SK-N-SH (cell line): ENCODE data around the gene ANP32A. TPM values are rescaled to one million over a fixed set of nuclear protein-coding genes. Genes with fewer than 3 reads are reported as not detected.

Experiments used
- CTCF ChIA-PET: fragments of 300-600, 350-600 bp; formaldehyde crosslinking; extraction: SDS; loops from one replicate; lab custom pipeline; 2021; lab: Yijun Ruan, JAX
- POLR2A ChIA-PET: fragments of 350-600 bp; sonication (Branson Sonifier 250); formaldehyde crosslinking; extraction: SDS; loops from one replicate; lab custom pipeline; 2020; ENCODE audit warnings: antibody characterized with exemption, inconsistent platforms; lab: Yijun Ruan, JAX
- DNase-seq: peaks from one replicate; pipeline ENCODE4 v3.0.0; 2012
- H2AFZ ChIP-seq: fragments of 200-600 bp; sonication (generic); 2 replicates; pipeline ENCODE4 v1.8.1; 2016; ENCODE audit warnings: antibody characterized with exemption, mild to moderate bottlenecking, low read depth
- H3F3A ChIP-seq: fragments of 200-600 bp; sonication (generic); replicated peaks from 2 replicates; pipeline ENCODE3; 2016; ENCODE audit warnings: antibody characterized with exemption, mild to moderate bottlenecking; ENCODE audit not compliant: insufficient read depth
- H3K27ac ChIP-seq, 2 experiments: fragments of 200-500 bp in 1 of 2; fragments of 200-600 bp in 1 of 2; sonication (Bioruptor generic) in 1 of 2; sonication (generic), shearing (Covaris generic) in 1 of 2; 2 replicates each; pipeline versions ENCODE4 v1.5.1 to v1.6.1; 2014 to 2016; ENCODE audit warnings: low read depth in 2 of 2, inconsistent platforms in 1 of 2, low read length in 1 of 2, mild to moderate bottlenecking in 1 of 2, mixed read lengths in 1 of 2
- H3K27me3 ChIP-seq: fragments of 200-600 bp; sonication (generic), shearing (Covaris generic); 2 replicates; pipeline ENCODE4 v1.6.1; 2016; ENCODE audit warnings: mixed run types; ENCODE audit not compliant: insufficient read depth
- H3K36me3 ChIP-seq, 2 experiments: fragments of 200-500 bp in 1 of 2; fragments of 200-600 bp in 1 of 2; sonication (Bioruptor generic) in 1 of 2; sonication (generic) in 1 of 2; replicated peaks in 1 of 2; 2 replicates each; pipeline versions ENCODE3 to v1.5.1; 2014 to 2016; ENCODE audit warnings: low read length in 1 of 2, mild to moderate bottlenecking in 1 of 2; ENCODE audit not compliant: insufficient read depth in 2 of 2, control insufficient read depth in 1 of 2
- H3K4me1 ChIP-seq, 2 experiments: fragments of 200-500 bp in 1 of 2; fragments of 200-600 bp in 1 of 2; sonication (Bioruptor generic) in 1 of 2; sonication (generic), shearing (Covaris generic) in 1 of 2; 2 replicates each; pipeline versions ENCODE4 v1.5.1 to v1.6.1; 2014 to 2016; ENCODE audit warnings: low read depth in 1 of 2, low read length in 1 of 2, mixed run types in 1 of 2; ENCODE audit not compliant: insufficient read depth in 2 of 2, control insufficient read depth in 1 of 2
- H3K4me2 ChIP-seq: fragments of 200-600 bp; sonication (generic), shearing (Covaris generic); 2 replicates; pipeline ENCODE4 v1.6.1; 2017; ENCODE audit warnings: mixed run types
- H3K4me3 ChIP-seq, 2 experiments: fragments of 200-500 bp in 1 of 2; fragments of 200-600 bp in 1 of 2; sonication (Bioruptor generic) in 1 of 2; sonication (generic), shearing (Covaris generic) in 1 of 2; 2 replicates each; pipeline versions ENCODE4 v1.5.1 to v1.8.1; 2014 to 2016; ENCODE audit warnings: low read depth in 2 of 2, inconsistent platforms in 1 of 2, low read length in 1 of 2, mild to moderate bottlenecking in 1 of 2, mixed read lengths in 1 of 2, moderate library complexity in 1 of 2
- H3K79me2 ChIP-seq: fragments of 200-600 bp; sonication (generic); 2 replicates; pipeline ENCODE4 v1.8.1; 2017; ENCODE audit warnings: mild to moderate bottlenecking; ENCODE audit not compliant: insufficient read depth
- H3K9ac ChIP-seq: fragments of 200-600 bp; sonication (generic); 2 replicates; pipeline ENCODE4 v1.6.1; 2017; ENCODE audit warnings: mixed run types
- H3K9me2 ChIP-seq: fragments of 200-600 bp; sonication (generic); 2 replicates; pipeline ENCODE4 v1.6.1; 2017; ENCODE audit warnings: mixed run types
- H3K9me3 ChIP-seq: fragments of 200-600 bp; sonication (generic); 2 replicates; pipeline ENCODE4 v1.6.1; 2017; ENCODE audit warnings: mixed run types, mild to moderate bottlenecking, moderate library complexity
- H4K20me1 ChIP-seq: fragments of 200-600 bp; sonication (generic); 2 replicates; pipeline ENCODE4 v1.6.1; 2017; ENCODE audit warnings: mild to moderate bottlenecking, mixed run types; ENCODE audit not compliant: insufficient read depth
- CHD2 ChIP-seq: fragments of 150-350 bp; IDR thresholded peaks from 2 replicates; pipeline ENCODE4 v1.6.1; 2018; ENCODE audit warnings: low read length; ENCODE audit not compliant: partially characterized antibody
- FOXJ3 ChIP-seq: sonication (generic); formaldehyde crosslinking; IDR thresholded peaks from 2 replicates; pipeline ENCODE4 v1.5.1; 2020; ENCODE audit warnings: mild to moderate bottlenecking, missing genetic modification reagents
- FOXM1 ChIP-seq: IDR thresholded peaks from 2 replicates; pipeline ENCODE4 v1.4.0; 2012; ENCODE audit warnings: low read depth, mild to moderate bottlenecking
- GABPA ChIP-seq: IDR thresholded peaks from 2 replicates; pipeline ENCODE4 v1.4.0; 2012; ENCODE audit warnings: low read depth, mild to moderate bottlenecking
- JUND ChIP-seq: IDR thresholded peaks from 2 replicates; pipeline ENCODE4 v1.4.0; 2012
- MXI1 ChIP-seq: IDR thresholded peaks from 2 replicates; pipeline ENCODE4 v1.6.1; 2012; ENCODE audit warnings: mild to moderate bottlenecking, low read depth, low read length, improper control_type of control experiment
- SIN3A ChIP-seq: IDR thresholded peaks from 2 replicates; pipeline ENCODE4 v1.6.1; 2012; ENCODE audit warnings: low read depth, mild to moderate bottlenecking, low read length, moderate library complexity, borderline replicate concordance
- SMC3 ChIP-seq: IDR thresholded peaks from 2 replicates; pipeline ENCODE4 v1.6.1; 2012; ENCODE audit warnings: low read depth, low read length, improper control_type of control experiment
- TCF12 ChIP-seq: IDR thresholded peaks from 2 replicates; pipeline ENCODE4 v1.4.0; 2012
- YY1 ChIP-seq: IDR thresholded peaks from 2 replicates; pipeline ENCODE4 v1.4.0; 2012; ENCODE audit warnings: low read depth, mild to moderate bottlenecking
- WGBS: methylation state at CpG from one replicate; pipeline ENCODE4 v1.1.6; 2017; ENCODE audit warnings: low lambda C conversion rate; 5-methylcytosine and 5-hydroxymethylcytosine counted together
- polyA plus RNA-seq, 3 experiments: library from polyadenylated mRNA; depleted of rRNA; stranded (reverse); fragments of >200 nt; gene quantifications; 2 replicates each; pipeline ENCODE4 v1.2.3, GENCODE V29; 2012
- TF ChIP-seq, protein P1 (sequence below): IDR thresholded peaks from 2 replicates; pipeline ENCODE4 v1.4.0; 2012; ENCODE audit warnings: low read depth

The ANP32A gene
- polyA plus RNA-seq, 1 of the 3 experiments (the other 2 are of a cell fraction), result 58.4 TPM

DNA sequence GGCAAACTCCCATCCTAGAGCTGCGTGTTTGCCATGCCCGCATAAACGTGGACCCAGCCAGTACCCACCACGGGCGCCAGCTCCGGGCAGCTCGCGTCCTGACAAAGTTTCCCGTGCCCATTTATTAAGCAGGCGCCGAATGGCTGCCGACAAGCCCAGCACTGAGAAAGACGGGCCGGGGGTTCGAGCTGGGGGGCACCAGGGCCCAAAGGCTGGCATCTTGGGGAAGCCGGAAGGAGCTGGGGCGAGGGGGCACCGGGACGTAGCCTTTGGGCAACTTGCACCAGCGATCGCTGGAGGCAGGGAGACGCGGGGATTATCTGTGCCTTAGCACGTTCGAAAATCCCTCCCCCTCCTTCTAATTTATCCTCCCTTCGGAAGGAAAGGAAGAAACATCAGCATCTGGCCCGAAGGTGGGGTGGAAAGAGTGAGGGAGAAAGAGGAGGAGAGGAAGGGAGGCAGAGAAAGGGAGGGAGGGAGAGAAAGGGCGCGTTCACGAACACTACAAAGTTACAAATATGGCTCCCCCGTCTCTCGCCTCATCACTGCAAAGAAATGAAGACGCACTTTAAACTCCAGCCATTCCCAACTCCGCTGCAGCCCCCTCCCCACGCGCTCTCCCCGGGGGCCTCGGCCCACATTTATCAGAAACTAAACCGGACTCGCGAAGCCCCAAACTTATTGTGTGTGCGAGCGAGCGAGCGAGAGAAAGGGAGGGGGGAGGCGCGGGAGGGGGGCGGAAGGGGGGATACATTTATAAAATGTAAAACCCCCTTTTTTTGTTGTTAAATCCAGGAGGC lies 1.0 kb downstream of the ANP32A start:
- Histone ChIP-seq H3F3A (peaks cover 3% of the 10 kb centered on the region), H3K27ac (peak overlapping the region; percentile 87 to 98), H3K79me2 (peaks cover 69% of the 10 kb centered on the region), H2AFZ (peak overlapping the region; percentile 83), H3K4me1 (peaks cover 0 to 25% of the 10 kb centered on the region in 2 experiments), H3K4me3 (peak overlapping the region; percentile 89 to 92), H3K27me3 (no peaks in the 10 kb centered on the region), H3K9me2 (no peaks in the 10 kb centered on the region), H3K36me3 (peaks cover 0 to 4% of the 10 kb centered on the region in 2 experiments), H4K20me1 (peaks cover 4% of the 10 kb centered on the region; the same call in 1 of the 2 replicates), H3K9me3 (no peaks in the 10 kb centered on the region), H3K4me2 (peak overlapping the region; percentile 92), H3K9ac (peak overlapping the region; percentile 96)
- TF ChIP-seq FOXM1, result no peak
- TF ChIP-seq TCF12, result peak; percentile 14; the same call in 1 of the 2 replicates
- peak; percentile 16 for TF ChIP-seq CHD2
- TF ChIP-seq, protein P1, sequence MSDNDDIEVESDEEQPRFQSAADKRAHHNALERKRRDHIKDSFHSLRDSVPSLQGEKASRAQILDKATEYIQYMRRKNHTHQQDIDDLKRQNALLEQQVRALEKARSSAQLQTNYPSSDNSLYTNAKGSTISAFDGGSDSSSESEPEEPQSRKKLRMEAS, result 0 out of 2 replicates have a peak, but pooled peaks have one; percentile 18
- no peak for TF ChIP-seq JUND
- TF ChIP-seq GABPA, result no peak
- TF ChIP-seq FOXJ3, result no peak
- TF ChIP-seq MXI1, result peak; percentile 9; the same call in 1 of the 2 replicates
- 0 out of 2 replicates have a peak, but pooled peaks have one; percentile 19 for TF ChIP-seq SIN3A
- peak; percentile 68; the same call in 1 of the 2 replicates for TF ChIP-seq YY1
- CTCF ChIA-PET, result interaction anchor here (0.9 to 1.3 kb wide), 3 partner anchors 88 to 513 kb away, joined by 3 to 4 read pairs (median 3); no protein-coding TSS in a partner anchor
- peak; percentile 56 for DNase-seq
- POLR2A ChIA-PET, result interaction anchor here (0.6 to 1.2 kb wide), 3 partner anchors 14 to 542 kb away, joined by 3 to 8 read pairs (median 5); partner anchors contain the start of gene FEM1B
- 2% methylated on average over 36 of the region's 48 CpGs for WGBS

DNA sequence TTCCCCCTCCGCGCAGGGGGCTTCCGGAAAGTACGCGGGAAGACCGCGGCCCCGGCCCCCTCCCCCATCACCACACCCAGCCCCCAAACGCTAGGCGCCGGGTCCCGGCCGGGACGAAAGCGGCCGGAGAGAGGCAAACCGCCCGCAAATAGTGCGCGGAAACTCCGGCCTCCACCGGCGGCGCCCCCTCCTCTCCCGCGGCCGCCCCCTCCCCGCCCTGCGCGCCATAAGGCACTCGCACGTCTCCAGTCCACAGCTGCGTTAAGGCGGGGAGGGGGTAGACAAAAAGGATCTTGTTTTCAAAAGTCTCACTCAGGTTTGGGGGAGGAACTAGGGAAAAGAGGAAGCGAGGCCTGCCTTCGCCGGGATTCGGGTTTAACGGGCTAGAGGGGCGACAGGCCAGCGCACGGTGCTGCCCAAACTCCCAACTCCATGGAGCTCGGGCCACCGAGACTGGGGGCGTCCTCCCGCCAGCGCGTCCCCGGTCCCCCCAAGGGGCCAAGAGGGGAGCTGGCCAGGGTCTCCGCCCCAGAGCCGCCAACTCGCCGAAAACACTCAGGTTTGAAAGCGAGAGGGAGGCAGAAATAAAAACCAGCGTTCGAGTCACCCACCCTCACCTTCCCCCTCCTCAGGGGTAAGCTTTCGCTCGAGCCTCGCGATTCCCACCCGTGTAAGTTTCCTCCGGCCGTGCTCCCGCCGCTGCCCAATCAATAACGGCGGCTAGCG lies 1.8 kb downstream of the ANP32A start:
- Histone ChIP-seq H3K9me2 (no peaks in the 10 kb centered on the region), H4K20me1 (peaks cover 6% of the 10 kb centered on the region; the same call in 1 of the 2 replicates), H3K79me2 (peaks cover 77% of the 10 kb centered on the region), H3K27me3 (no peaks in the 10 kb centered on the region), H2AFZ (no peak overlapping the region), H3K4me1 (peaks cover 0 to 29% of the 10 kb centered on the region in 2 experiments), H3F3A (peaks cover 3% of the 10 kb centered on the region), H3K4me2 (peak overlapping the region; percentile 92), H3K4me3 (peak overlapping the region; percentile 89 to 92), H3K9me3 (no peaks in the 10 kb centered on the region), H3K9ac (peak overlapping the region; percentile 96), H3K36me3 (peaks cover 0 to 4% of the 10 kb centered on the region in 2 experiments), H3K27ac (peak overlapping the region; percentile 87 to 98)
- no peak for TF ChIP-seq MXI1
- no peak for TF ChIP-seq SMC3
- peak; percentile 67 for TF ChIP-seq CHD2
- ChIA-PET CTCF (interaction anchor here (0.9 to 1.3 kb wide), 3 partner anchors 88 to 512 kb away, joined by 3 to 4 read pairs (median 3); no protein-coding TSS in a partner anchor), POLR2A (interaction anchor here (0.6 to 1.5 kb wide), 6 partner anchors 12 to 541 kb away, joined by 3 to 8 read pairs (median 4); partner anchors contain the start of gene FEM1B)
- peak; percentile 74 for DNase-seq
- WGBS, result under 1% methylated on average over 39 of the region's 68 CpGs
